GM12864 (cell line): Measurements from ENCODE around the gene EPS8.

Source experiments
- DNase-seq: peaks from one replicate; pipeline ENCODE4 v3.0.0-alpha.2; 2011; ENCODE audit warnings: low read depth
- H3K4me3 ChIP-seq: 2 replicates; pipeline ENCODE4 v1.5.1; 2011; ENCODE audit warnings: mild to moderate bottlenecking, low read depth, low read length, control low read depth
- CTCF ChIP-seq: IDR thresholded peaks from 2 replicates; pipeline ENCODE4 v1.5.1; 2011; ENCODE audit warnings: low read depth, mild to moderate bottlenecking, moderate library complexity, low read length, control low read depth, inconsistent platforms; ENCODE audit errors: missing control alignments

EPS8 gene

GRCh38 chr12:15789220-15790171 lies at the start of gene EPS8:
EPS8 (minus strand) TSS chr12:15789388; CDS start chr12:15682951, 106,437 bp downstream.
- no peak for TF ChIP-seq CTCF
- H3K4me3 ChIP-seq: peak within 1 kb of the TSS; percentile 52
- peak; percentile 44 for DNase-seq

DNA sequence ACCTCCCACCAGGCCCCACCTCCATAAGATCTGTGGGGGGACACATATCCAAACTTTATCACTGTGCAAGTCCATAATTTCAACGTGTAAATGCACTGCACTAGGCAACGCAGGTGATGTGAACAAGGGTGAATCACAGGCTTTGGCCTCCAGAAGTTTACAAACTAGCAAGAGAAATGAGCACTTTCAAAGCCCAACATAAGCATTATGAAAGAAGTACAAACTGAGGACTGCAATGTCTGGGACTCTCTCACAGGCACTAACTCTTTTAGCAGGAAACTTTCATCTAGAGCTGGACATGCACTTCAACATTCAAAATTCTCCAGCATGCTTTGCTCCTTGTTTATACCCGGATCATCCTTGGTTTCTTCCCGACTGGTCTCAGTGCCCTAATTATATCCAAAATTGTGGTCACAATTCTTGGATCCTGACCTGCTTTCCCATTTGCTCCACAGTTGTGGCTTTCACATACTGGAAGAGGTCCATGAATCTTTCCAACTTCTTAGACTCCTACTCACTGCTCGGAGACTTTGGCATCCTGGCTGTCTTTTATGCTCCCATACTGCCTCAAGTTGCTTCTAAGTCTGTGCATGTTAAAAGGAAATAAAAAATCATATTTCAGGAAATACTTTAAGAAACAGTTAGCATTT lies 48.1 kb upstream of the EPS8 start:
- no peak for TF ChIP-seq CTCF
- no peak for DNase-seq
- H3K4me3 ChIP-seq: no peak overlapping the region

GRCh38 chr12:15834575-15834974 lies 45.4 kb upstream of the EPS8 start:
- no peak for TF ChIP-seq CTCF
- no peak for DNase-seq
- no peak overlapping the region for H3K4me3 ChIP-seq

DNA sequence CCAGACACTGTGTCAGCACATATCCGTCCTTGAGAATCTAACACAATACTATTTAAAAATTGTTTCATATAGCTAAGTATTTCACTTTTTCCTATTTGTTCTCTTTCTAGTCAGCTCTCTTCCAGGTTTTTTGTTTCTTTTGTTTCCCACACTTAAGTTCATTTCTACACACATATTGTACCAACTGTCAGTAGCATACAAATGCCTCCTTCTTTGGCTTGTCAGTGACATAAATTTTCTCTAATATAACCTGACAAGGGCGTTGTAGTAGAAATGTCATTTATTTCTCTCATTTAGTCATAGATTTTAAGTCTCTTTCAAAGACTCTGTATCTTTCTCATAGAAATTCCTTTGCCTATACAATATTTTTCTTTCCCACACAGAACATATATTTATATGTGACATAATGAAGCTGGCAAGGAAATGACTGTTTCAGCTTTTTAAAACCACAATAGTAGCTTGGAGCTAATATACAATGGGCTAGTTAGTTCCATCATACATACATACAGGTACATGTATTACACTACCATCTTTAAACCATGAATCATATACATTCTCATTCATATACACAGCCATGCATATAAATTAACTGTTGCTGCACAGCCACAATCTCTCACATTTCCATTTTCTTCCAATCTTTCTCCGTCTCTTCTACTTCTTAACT lies 42.3 kb upstream of the EPS8 start:
- no peak for TF ChIP-seq CTCF
- no peak for DNase-seq
- no peak overlapping the region for H3K4me3 ChIP-seq

DNA sequence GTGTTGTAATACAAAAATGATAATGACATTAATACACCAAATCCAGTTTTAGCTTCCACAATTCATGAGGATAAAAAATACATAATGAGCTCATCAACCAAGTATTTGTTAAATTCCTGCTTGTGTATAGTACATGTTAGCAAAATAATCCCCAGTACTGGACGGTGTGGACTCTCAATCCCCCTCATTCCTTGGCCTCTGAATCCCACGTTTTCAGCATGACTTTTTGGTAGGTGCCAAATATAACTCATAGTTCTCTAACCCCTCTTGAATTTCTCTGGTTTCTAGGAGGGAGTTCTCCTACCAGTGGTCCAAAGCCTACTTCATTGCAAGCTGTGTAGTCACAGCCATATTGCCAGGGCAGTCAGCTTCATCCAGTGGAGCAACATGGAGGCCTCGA lies 41.4 kb upstream of the EPS8 start:
- no peak overlapping the region for H3K4me3 ChIP-seq
- TF ChIP-seq CTCF: no peak
- DNase-seq: no peak

DNA sequence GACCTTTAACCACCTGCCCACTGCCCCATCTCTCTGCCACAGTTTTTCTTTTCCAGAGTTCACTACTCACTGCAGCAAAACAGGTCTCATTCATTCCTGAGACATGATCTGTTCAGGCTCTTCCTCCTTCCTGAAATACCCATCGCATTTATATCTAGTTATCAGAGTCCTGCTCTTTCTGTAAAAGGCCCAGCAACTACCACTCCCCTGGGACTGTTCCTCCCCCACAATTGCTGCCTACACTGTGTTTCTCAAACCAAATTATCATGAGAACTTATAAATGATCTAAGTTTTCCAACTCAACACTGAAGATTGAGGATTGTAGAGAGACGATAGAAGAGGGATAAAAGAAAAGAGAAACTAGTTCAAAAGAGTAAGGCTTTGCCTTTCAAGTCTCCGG lies 40.8 kb upstream of the EPS8 start:
- DNase-seq: no peak
- H3K4me3 ChIP-seq: no peak overlapping the region
- no peak for TF ChIP-seq CTCF
